ENCODE measurements around the gene FAM107B. TPM values are rescaled to one million over a fixed set of nuclear protein-coding genes. Genes with fewer than 3 reads are reported as not detected.

FAM107B gene
- total and polyA plus RNA-seq, 2 of the 4 experiments (the other 2 are of a cell fraction): 26.4 to 27.1 TPM

DNA sequence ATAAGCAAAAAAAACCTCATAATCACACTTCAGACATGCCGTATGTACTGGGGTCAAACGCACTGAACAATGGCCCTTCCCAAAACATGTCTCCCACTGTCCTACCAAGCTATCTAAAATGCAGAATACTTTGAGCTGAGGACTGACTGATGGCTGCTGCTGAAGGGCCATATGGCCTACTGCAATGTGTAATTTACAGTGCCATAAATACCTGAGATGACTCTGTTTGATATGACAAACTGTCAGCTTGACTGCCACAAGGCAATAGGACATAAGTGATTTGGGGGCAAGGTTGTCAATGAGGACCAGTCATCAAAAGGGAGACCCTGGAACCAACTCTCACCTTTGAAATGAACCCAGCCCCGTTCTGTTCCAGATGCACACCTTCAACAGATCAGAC, 256.5 kb downstream of the FAM107B start:
- Histone ChIP-seq H3K23ac (ENCODE audit: low read depth, low read length) (0 out of 2 replicates have a peak overlapping the region, but pooled peaks have one; percentile 16), H2BK15ac (ENCODE audit: low read depth, low read length) (no peak overlapping the region), H4K20me1 (ENCODE audit: insufficient read depth, low read length) (no peaks in the 10 kb centered on the region; the same call in 1 of the 2 replicates), H2BK5ac (ENCODE audit: low read depth, low read length, poor library complexity, severe bottlenecking) (no peak overlapping the region), H3K4me1 (ENCODE audit: control insufficient read depth, insufficient read depth, low read length) (no peaks in the 10 kb centered on the region), H3K4ac (ENCODE audit: low read depth, low read length) (no peak overlapping the region), H3K9me1 (ENCODE audit: insufficient read depth, low read length) (peaks cover 5% of the 10 kb centered on the region), H3K36me3 (ENCODE audit: control insufficient read depth, insufficient read depth, low read length) (peaks cover 30% of the 10 kb centered on the region), H2AK5ac (ENCODE audit: low read depth, low read length) (no peak overlapping the region), H3K79me1 (ENCODE audit: low read depth in 1 of 2, low read length in 2 of 2) (peaks cover 22 to 44% of the 10 kb centered on the region in 2 experiments), H3K56ac (ENCODE audit: extremely low read depth, insufficient read depth, low read length) (no peak overlapping the region), H3K27ac (ENCODE audit: insufficient read depth, low read length) (no peak overlapping the region), H3K18ac (ENCODE audit: low read depth, low read length) (no peak overlapping the region), H4K91ac (ENCODE audit: insufficient read depth, low read depth, low read length) (no peak overlapping the region), H2AFZ (replicated peaks; ENCODE audit: low read length, poor library complexity) (no peak overlapping the region), H3K9me3 (ENCODE audit: control insufficient read depth, insufficient read depth, low read length) (no peaks in the 10 kb centered on the region), H3K27me3 (ENCODE audit: control insufficient read depth, insufficient read depth, low read length) (no peaks in the 10 kb centered on the region), H3K4me2 (ENCODE audit: low read depth, low read length) (no peak overlapping the region), H3K9ac (ENCODE audit: low read depth, low read length) (no peak overlapping the region), H2BK120ac (ENCODE audit: low read depth, low read length) (no peak overlapping the region), H4K5ac (ENCODE audit: low read depth, low read length) (no peak overlapping the region), H4K8ac (ENCODE audit: low read depth in 2 of 2, low read length in 2 of 2) (no peak overlapping the region), H3K14ac (replicated peaks; ENCODE audit: low read depth, low read length) (no peak overlapping the region), H2BK20ac (ENCODE audit: low read depth, low read length) (no peak overlapping the region), H3K4me3 (ENCODE audit: insufficient read depth, low read depth, low read length) (no peak overlapping the region), H2AK9ac (replicated peaks; ENCODE audit: low read depth, low read length, poor library complexity) (no peak overlapping the region)
- in situ Hi-C loops (cut with MboI; ENCODE audit: low sequenced_read_pairs) (loop anchor here (25.0 kb wide), 1 partner anchor 569 kb away; the partner anchor contains the start of genes ACBD7 and RPP38), dilution Hi-C loops (cut with HindIII; ENCODE audit: low sequenced_read_pairs, unreplicated experiment) (no loop called here), intact Hi-C loops (cut with micrococcal nuclease) (loop anchor here (10.0 kb wide), 1 partner anchor 587 kb away; no protein-coding TSS in a partner anchor)
- TF ChIP-seq CTCF (conservative IDR thresholded peaks at IDR 0.05; ENCODE audit: low read depth, low read length): no peak
- no peak for TF ChIP-seq RFX5 (IDR thresholded peaks at IDR 0.05; ENCODE audit: low read depth, low read length)
- TF ChIP-seq FOS (IDR thresholded peaks at IDR 0.05; ENCODE audit: low read depth, low read length): no peak
- no peak for TF ChIP-seq MXI1 (IDR thresholded peaks at IDR 0.05; ENCODE audit: borderline replicate concordance, low read depth, low read length)
- no peak for TF ChIP-seq POLR2A (IDR thresholded peaks at IDR 0.05; ENCODE audit: low read depth, low read length)
- no peak for TF ChIP-seq MAZ (IDR thresholded peaks at IDR 0.05; ENCODE audit: borderline replicate concordance, low read depth, low read length)
- no peak for TF ChIP-seq NFE2L2 (IDR thresholded peaks at IDR 0.05; ENCODE audit: low read depth, low read length)
- TF ChIP-seq USF2 (IDR thresholded peaks at IDR 0.05; ENCODE audit: low read depth, low read length): no peak
- TF ChIP-seq RAD21 (IDR thresholded peaks at IDR 0.05; ENCODE audit: low read length): no peak
- no CpG with 5 or more reads among the region's 3 CpGs for WGBS, 2 experiments (ENCODE audit: extremely low coverage in 2 of 2, insufficient read length in 1 of 2)
- no peak for ATAC-seq (ENCODE audit: low read depth)
- ChIA-PET POLR2A (ENCODE audit: unreplicated experiment) (no interaction called here), CTCF (no interaction called here)
- no peak for DNase-seq
- BruUV-seq (replicated peaks): no TSS peak

Measured in IMR-90 (cell line).